Measurements from ENCODE around the gene TLNRD1.

TLNRD1 gene

DNA sequence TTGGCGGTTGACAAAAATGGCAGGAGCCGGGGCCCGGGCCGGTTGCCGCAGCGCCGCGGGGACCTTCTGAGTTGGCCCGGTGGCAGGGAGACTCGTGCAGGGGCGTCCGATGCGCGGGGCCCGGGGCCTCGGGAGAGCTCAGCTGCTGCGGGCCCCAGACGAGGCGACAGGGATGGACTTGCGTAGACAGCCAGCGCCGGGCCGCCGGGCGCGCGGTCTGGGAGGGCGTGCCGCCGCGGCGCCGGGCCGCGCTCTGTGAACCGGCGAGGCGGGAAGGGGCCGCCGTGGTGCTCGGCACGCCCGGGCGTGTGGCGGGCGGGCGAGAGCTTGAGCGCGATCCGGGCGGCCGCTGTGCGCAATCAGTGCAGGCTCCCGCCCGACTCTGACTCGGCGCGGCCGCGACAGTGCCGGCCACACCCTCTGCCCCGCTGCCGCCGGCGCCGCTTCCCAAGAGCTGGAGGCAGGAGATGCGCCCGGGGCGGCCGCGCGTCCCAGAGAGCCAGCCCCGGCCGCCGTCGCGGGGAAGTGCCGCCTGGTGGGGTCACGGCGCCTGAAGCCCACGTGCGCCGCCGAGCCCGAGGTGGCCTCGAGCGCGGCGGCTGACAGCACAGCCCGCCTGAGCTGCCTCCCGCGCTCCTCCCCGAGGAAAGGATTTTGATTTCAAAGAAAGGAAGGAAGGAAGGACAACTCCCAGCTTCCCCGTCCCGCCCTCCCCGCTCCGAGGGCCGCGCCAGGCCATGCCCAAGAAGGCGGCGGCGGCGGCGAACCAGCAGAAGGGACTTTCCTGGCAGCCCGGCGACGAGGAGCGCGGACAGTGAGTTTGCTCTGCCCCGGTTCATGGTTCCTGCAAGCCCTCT is 657 bp downstream of the TLNRD1 start:
- no peak overlapping the region for H2AFZ ChIP-seq (ENCODE audit: low read depth, low read length)
- peaks cover 21% of the 10 kb centered on the region for H4K20me1 ChIP-seq (ENCODE audit: insufficient read depth, low read length)
- peak overlapping the region; percentile 95 for H3K4me2 ChIP-seq (ENCODE audit: low read length)
- peaks cover 28% of the 10 kb centered on the region for H3K4me1 ChIP-seq (ENCODE audit: low read length)
- peak overlapping the region; percentile 98 for H3K9ac ChIP-seq (ENCODE audit: low read length)
- H3K4me3 ChIP-seq (ENCODE audit: low read length), result peak overlapping the region; percentile 95
- H3K79me2 ChIP-seq (ENCODE audit: low read length), result peaks cover 56% of the 10 kb centered on the region
- TF ChIP-seq EZH2phosphoT487 (IDR thresholded peaks at IDR 0.05; ENCODE audit: low read depth), result no peak
- TF ChIP-seq, protein P1, sequence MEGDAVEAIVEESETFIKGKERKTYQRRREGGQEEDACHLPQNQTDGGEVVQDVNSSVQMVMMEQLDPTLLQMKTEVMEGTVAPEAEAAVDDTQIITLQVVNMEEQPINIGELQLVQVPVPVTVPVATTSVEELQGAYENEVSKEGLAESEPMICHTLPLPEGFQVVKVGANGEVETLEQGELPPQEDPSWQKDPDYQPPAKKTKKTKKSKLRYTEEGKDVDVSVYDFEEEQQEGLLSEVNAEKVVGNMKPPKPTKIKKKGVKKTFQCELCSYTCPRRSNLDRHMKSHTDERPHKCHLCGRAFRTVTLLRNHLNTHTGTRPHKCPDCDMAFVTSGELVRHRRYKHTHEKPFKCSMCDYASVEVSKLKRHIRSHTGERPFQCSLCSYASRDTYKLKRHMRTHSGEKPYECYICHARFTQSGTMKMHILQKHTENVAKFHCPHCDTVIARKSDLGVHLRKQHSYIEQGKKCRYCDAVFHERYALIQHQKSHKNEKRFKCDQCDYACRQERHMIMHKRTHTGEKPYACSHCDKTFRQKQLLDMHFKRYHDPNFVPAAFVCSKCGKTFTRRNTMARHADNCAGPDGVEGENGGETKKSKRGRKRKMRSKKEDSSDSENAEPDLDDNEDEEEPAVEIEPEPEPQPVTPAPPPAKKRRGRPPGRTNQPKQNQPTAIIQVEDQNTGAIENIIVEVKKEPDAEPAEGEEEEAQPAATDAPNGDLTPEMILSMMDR (IDR thresholded peaks at IDR 0.05; ENCODE audit: low read depth, low read length), result no peak
- H3K36me3 ChIP-seq (replicated peaks; ENCODE audit: low read depth, low read length), result peaks cover 29% of the 10 kb centered on the region
- no peaks in the 10 kb centered on the region for H3K27me3 ChIP-seq (ENCODE audit: low read depth, low read length)
- no peaks in the 10 kb centered on the region for H3K9me3 ChIP-seq (ENCODE audit: insufficient read depth, low read length)
- H3K27ac ChIP-seq (ENCODE audit: low read length), result peak overlapping the region; percentile 83

- Histone ChIP-seq H3K79me2 (ENCODE audit: low read length) (peaks cover 59% of the 10 kb centered on the region), H3K4me1 (ENCODE audit: low read length) (peaks cover 31% of the 10 kb centered on the region), H3K4me3 (ENCODE audit: low read length) (peak overlapping the region; percentile 95), H4K20me1 (ENCODE audit: insufficient read depth, low read length) (peaks cover 21% of the 10 kb centered on the region), H3K9ac (ENCODE audit: low read length) (peak overlapping the region; percentile 98), H3K9me3 (ENCODE audit: insufficient read depth, low read length) (no peaks in the 10 kb centered on the region), H2AFZ (ENCODE audit: low read depth, low read length) (no peak overlapping the region), H3K4me2 (ENCODE audit: low read length) (peak overlapping the region; percentile 95), H3K36me3 (replicated peaks; ENCODE audit: low read depth, low read length) (peaks cover 29% of the 10 kb centered on the region), H3K27me3 (ENCODE audit: low read depth, low read length) (no peaks in the 10 kb centered on the region), H3K27ac (ENCODE audit: low read length) (peak overlapping the region; percentile 83)
- no peak for TF ChIP-seq EZH2phosphoT487 (IDR thresholded peaks at IDR 0.05; ENCODE audit: low read depth)
- TF ChIP-seq, protein P1 (IDR thresholded peaks at IDR 0.05; ENCODE audit: low read depth, low read length), result no peak
Measured at GRCh38 chr15:81002009-81002330, 1.2 kb downstream of the TLNRD1 start.

DNA sequence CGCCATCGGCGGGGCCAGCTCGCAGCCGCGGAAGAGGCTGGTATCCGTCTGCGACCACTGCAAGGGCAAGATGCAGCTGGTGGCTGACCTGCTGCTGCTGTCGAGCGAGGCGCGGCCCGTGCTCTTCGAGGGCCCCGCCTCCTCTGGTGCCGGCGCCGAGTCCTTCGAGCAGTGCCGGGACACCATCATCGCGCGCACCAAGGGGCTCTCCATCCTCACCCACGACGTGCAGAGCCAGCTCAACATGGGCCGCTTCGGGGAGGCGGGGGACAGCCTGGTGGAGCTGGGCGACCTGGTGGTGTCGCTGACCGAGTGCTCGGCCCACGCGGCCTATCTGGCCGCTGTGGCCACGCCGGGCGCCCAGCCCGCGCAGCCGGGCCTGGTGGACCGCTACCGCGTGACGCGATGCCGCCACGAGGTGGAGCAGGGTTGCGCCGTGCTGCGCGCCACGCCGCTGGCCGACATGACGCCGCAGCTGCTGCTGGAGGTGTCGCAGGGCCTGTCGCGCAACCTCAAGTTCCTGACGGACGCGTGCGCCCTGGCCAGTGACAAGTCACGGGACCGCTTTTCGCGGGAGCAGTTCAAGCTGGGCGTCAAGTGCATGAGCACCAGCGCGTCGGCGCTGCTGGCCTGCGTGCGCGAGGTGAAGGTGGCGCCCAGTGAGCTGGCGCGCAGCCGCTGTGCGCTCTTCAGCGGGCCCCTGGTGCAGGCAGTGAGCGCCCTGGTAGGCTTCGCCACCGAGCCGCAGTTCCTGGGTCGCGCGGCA is 1.8 kb downstream of the TLNRD1 start:
- peak overlapping the region; percentile 95 for H3K4me2 ChIP-seq (ENCODE audit: low read length)
- H3K36me3 ChIP-seq (replicated peaks; ENCODE audit: low read depth, low read length), result peaks cover 29% of the 10 kb centered on the region
- peaks cover 63% of the 10 kb centered on the region for H3K79me2 ChIP-seq (ENCODE audit: low read length)
- H3K9ac ChIP-seq (ENCODE audit: low read length), result peak overlapping the region; percentile 98
- no peaks in the 10 kb centered on the region for H3K27me3 ChIP-seq (ENCODE audit: low read depth, low read length)
- H3K9me3 ChIP-seq (ENCODE audit: insufficient read depth, low read length), result no peaks in the 10 kb centered on the region
- TF ChIP-seq, protein P1 (IDR thresholded peaks at IDR 0.05; ENCODE audit: low read depth, low read length), result no peak
- TF ChIP-seq EZH2phosphoT487 (IDR thresholded peaks at IDR 0.05; ENCODE audit: low read depth), result no peak
- H3K27ac ChIP-seq (ENCODE audit: low read length), result no peak overlapping the region
- H3K4me3 ChIP-seq (ENCODE audit: low read length), result peak overlapping the region; percentile 95
- H3K4me1 ChIP-seq (ENCODE audit: low read length), result peaks cover 36% of the 10 kb centered on the region
- H4K20me1 ChIP-seq (ENCODE audit: insufficient read depth, low read length), result peaks cover 21% of the 10 kb centered on the region
- H2AFZ ChIP-seq (ENCODE audit: low read depth, low read length), result no peak overlapping the region

GRCh38 chr15:81003097-81003350 is 2.3 kb downstream of the TLNRD1 start:
- Histone ChIP-seq H3K4me3 (ENCODE audit: low read length) (no peak overlapping the region), H3K27ac (ENCODE audit: low read length) (no peak overlapping the region), H3K4me1 (ENCODE audit: low read length) (peaks cover 41% of the 10 kb centered on the region), H3K9ac (ENCODE audit: low read length) (no peak overlapping the region), H3K79me2 (ENCODE audit: low read length) (peaks cover 69% of the 10 kb centered on the region), H3K4me2 (ENCODE audit: low read length) (no peak overlapping the region), H3K36me3 (replicated peaks; ENCODE audit: low read depth, low read length) (peaks cover 29% of the 10 kb centered on the region), H2AFZ (ENCODE audit: low read depth, low read length) (no peak overlapping the region), H3K9me3 (ENCODE audit: insufficient read depth, low read length) (no peaks in the 10 kb centered on the region), H3K27me3 (ENCODE audit: low read depth, low read length) (no peaks in the 10 kb centered on the region), H4K20me1 (ENCODE audit: insufficient read depth, low read length) (peaks cover 22% of the 10 kb centered on the region)
- no peak for TF ChIP-seq EZH2phosphoT487 (IDR thresholded peaks at IDR 0.05; ENCODE audit: low read depth)
- TF ChIP-seq, protein P1 (IDR thresholded peaks at IDR 0.05; ENCODE audit: low read depth, low read length), result no peak

Measured in OCI-LY3 (cell line).